ENCODE results near the gene RAB5A.
"Not testable (repeated sequence)": the region's sequence is repeated elsewhere in the genome, so short reads cannot be mapped to it uniquely, and the experiment has no call there.

Gene RAB5A

GRCh38 chr3:20015525-20015924 is 68.6 kb downstream of the RAB5A start:
- Histone ChIP-seq H3K4me3 (no peak overlapping the region), H3K27ac (no peak overlapping the region)

GRCh38 chr3:20016076-20016475 is 69.2 kb downstream of the RAB5A start:
- H3K27ac ChIP-seq, result not testable (repeated sequence)

GRCh38 chr3:20022954-20023622 is 76.2 kb downstream of the RAB5A start:
- Histone ChIP-seq H3K27ac (peak overlapping the region in 6 of 21 experiments; percentile 6 to 67 (median 28)), H3K4me3 (no peak overlapping the region)

More at GRCh38 chr3:20016076-20016475, 69.2 kb downstream of the RAB5A start:
- not testable (repeated sequence) for H3K4me3 ChIP-seq

- Histone ChIP-seq H3K27ac (peak overlapping the region in 7 of 21 experiments; percentile 23 to 67 (median 35)), H3K4me3 (no peak overlapping the region)
Observed at GRCh38 chr3:20023623-20024405, 76.9 kb downstream of the RAB5A start.

GRCh38 chr3:20027136-20027535 is 80.2 kb downstream of the RAB5A start:
- Histone ChIP-seq H3K27ac (no peak overlapping the region), H3K4me3 (no peak overlapping the region)

- Histone ChIP-seq H3K4me3 (no peak overlapping the region), H3K27ac (no peak overlapping the region)
Observed at GRCh38 chr3:20028905-20029331, 82.0 kb downstream of the RAB5A start.

GRCh38 chr3:20031939-20032338 is 85.0 kb downstream of the RAB5A start:
- H3K4me3 ChIP-seq, H3K27ac ChIP-seq: not testable (repeated sequence)

Measured in skin epidermis (tissue), 12 donors.